ENCODE results near the gene BDNF.

The BDNF gene

GRCh38 chr11:27623945-27624523 lies 76.2 kb downstream of the BDNF start:
- no peak for DNase-seq

- no peak for DNase-seq
These were observed 77.5 kb downstream of the BDNF start for GRCh38 chr11:27622541-27623300.

- DNase-seq = no peak
These were observed 78.7 kb downstream of the BDNF start for GRCh38 chr11:27621405-27622161.

GRCh38 chr11:27619763-27620335 lies 80.4 kb downstream of the BDNF start:
- DNase-seq = no peak

- DNase-seq = no peak
These were observed 81.1 kb downstream of the BDNF start for GRCh38 chr11:27619039-27619574.

GRCh38 chr11:27618281-27618915 lies 81.9 kb downstream of the BDNF start:
- DNase-seq = no peak

- no peak for DNase-seq
These were observed 83.5 kb downstream of the BDNF start for GRCh38 chr11:27616711-27617110.

GRCh38 chr11:27615833-27616232 lies 84.4 kb downstream of the BDNF start:
- no peak for DNase-seq

- DNase-seq = no peak
These were observed 86.2 kb downstream of the BDNF start for GRCh38 chr11:27614092-27614491.

GRCh38 chr11:27612932-27613880 lies 87.0 kb downstream of the BDNF start:
- DNase-seq = no peak

- no peak for DNase-seq
These were observed 88.3 kb downstream of the BDNF start for GRCh38 chr11:27611947-27612455.

GRCh38 chr11:27611390-27611789 lies 88.9 kb downstream of the BDNF start:
- DNase-seq = no peak

GRCh38 chr11:27610946-27611345 lies 89.3 kb downstream of the BDNF start:
- DNase-seq = no peak

GRCh38 chr11:27610280-27610679 lies 90.0 kb downstream of the BDNF start:
- DNase-seq = no peak

GRCh38 chr11:27608951-27609350 lies 91.3 kb downstream of the BDNF start:
- no peak for DNase-seq

- no peak for DNase-seq
These were observed 94.8 kb downstream of the BDNF start for GRCh38 chr11:27605422-27605821.

Data from activated CD4-positive, alpha-beta T cell treated with anti-CD3 and anti-CD28 coated beads, Interleukin-2, amount 50 U/mL, for 1 hour (primary cell).